Liver (tissue), 9 donors: ENCODE data around the gene TFDP1. TPM values are rescaled to one million over a fixed set of nuclear protein-coding genes. Genes with fewer than 3 reads are reported as not detected.

ENCODE experiments used
- DNase-seq: peaks from one replicate; pipeline ENCODE4 v3.0.0-alpha.2; 2017; ENCODE audit warnings: low spot score
- H3K27ac ChIP-seq, 2 donors: one replicate each; pipeline ENCODE4 v1.7.0; 2013; ENCODE audit warnings: inconsistent platforms in 2 of 2, low read length in 2 of 2, control low read depth in 1 of 2, low read depth in 1 of 2, mild to moderate bottlenecking in 1 of 2
- H3K27me3 ChIP-seq, 4 donors: one replicate each; pipeline versions ENCODE4 v1.6.1 to v1.7.0; 2013; ENCODE audit warnings: low read length in 3 of 4, inconsistent platforms in 1 of 4, mild to moderate bottlenecking in 1 of 4, moderate library complexity in 1 of 4; ENCODE audit not compliant: control insufficient read depth in 4 of 4, insufficient read depth in 4 of 4
- H3K36me3 ChIP-seq, 4 donors: one replicate each; pipeline versions ENCODE4 v1.6.1 to v1.7.0; 2013; ENCODE audit warnings: low read length in 3 of 4, mild to moderate bottlenecking in 3 of 4, low read depth in 1 of 4, moderate library complexity in 1 of 4; ENCODE audit not compliant: control insufficient read depth in 4 of 4, insufficient read depth in 3 of 4
- H3K4me1 ChIP-seq, 4 donors: one replicate each; pipeline versions ENCODE4 v1.6.1 to v1.7.0; 2013; ENCODE audit warnings: low read length in 3 of 4, mild to moderate bottlenecking in 3 of 4, moderate library complexity in 1 of 4; ENCODE audit not compliant: control insufficient read depth in 4 of 4, insufficient read depth in 4 of 4
- H3K4me3 ChIP-seq, 3 donors: one replicate each; pipeline versions ENCODE4 v1.6.1 to v1.7.0; 2013; ENCODE audit warnings: low read length in 3 of 3, control low read depth in 1 of 3, low read depth in 1 of 3, mild to moderate bottlenecking in 1 of 3
- H3K9ac ChIP-seq, 2 donors: one replicate each; pipeline ENCODE4 v1.7.0; 2013; ENCODE audit warnings: low read length in 2 of 2, mild to moderate bottlenecking in 2 of 2, moderate library complexity in 2 of 2, control low read depth in 1 of 2, low read depth in 1 of 2
- H3K9me3 ChIP-seq, 4 donors: one replicate each; pipeline versions ENCODE4 v1.6.1 to v1.7.0; 2013; ENCODE audit warnings: low read length in 3 of 4; ENCODE audit not compliant: control insufficient read depth in 4 of 4
- EGR1 ChIP-seq, 2 donors: IDR thresholded peaks; 2 replicates each; pipeline ENCODE4 v1.6.1; 2016 to 2018; ENCODE audit warnings: antibody characterized with exemption in 2 of 2, low read depth in 2 of 2
- FOXA1 ChIP-seq: IDR thresholded peaks from 2 replicates; pipeline ENCODE4 v1.6.1; 2016; ENCODE audit warnings: antibody characterized with exemption
- GABPA ChIP-seq, 2 donors: IDR thresholded peaks in 1 of 2; conservative IDR thresholded peaks in 1 of 2; 2 replicates each; pipeline ENCODE4 v1.6.1; 2016; ENCODE audit warnings: antibody characterized with exemption in 2 of 2, mild to moderate bottlenecking in 1 of 2, moderate library complexity in 1 of 2
- HNF4A ChIP-seq, 2 donors: conservative IDR thresholded peaks; 2 replicates each; pipeline ENCODE4 v1.6.1; 2016; ENCODE audit warnings: antibody characterized with exemption in 2 of 2, mild to moderate bottlenecking in 2 of 2
- HNF4G ChIP-seq: IDR thresholded peaks from 2 replicates; pipeline ENCODE4 v1.6.1; 2016; ENCODE audit warnings: antibody characterized with exemption
- RAD21 ChIP-seq, 2 donors: IDR thresholded peaks; 2 replicates each; pipeline ENCODE4 v1.6.1; 2016; ENCODE audit warnings: antibody characterized with exemption in 2 of 2, mild to moderate bottlenecking in 2 of 2
- RXRA ChIP-seq, 2 donors: IDR thresholded peaks; 2 replicates each; pipeline ENCODE4 v1.6.1; 2017 to 2018; ENCODE audit warnings: antibody characterized with exemption in 2 of 2, mild to moderate bottlenecking in 1 of 2
- SP1 ChIP-seq: IDR thresholded peaks from 2 replicates; pipeline ENCODE4 v1.6.1; 2018; ENCODE audit warnings: antibody characterized with exemption, mild to moderate bottlenecking
- TAF1 ChIP-seq: conservative IDR thresholded peaks from 2 replicates; pipeline ENCODE4 v1.6.1; 2016; ENCODE audit warnings: antibody characterized with exemption, mild to moderate bottlenecking
- YY1 ChIP-seq: IDR thresholded peaks from 2 replicates; pipeline ENCODE4 v1.6.1; 2016; ENCODE audit warnings: antibody characterized with exemption, mild to moderate bottlenecking
- WGBS: extraction: QIAGEN DNeasy Blood & Tissue Kit; methylation state at CpG from one replicate; pipeline ENCODE4 v1.1.7; 2013; 5-methylcytosine and 5-hydroxymethylcytosine counted together
- polyA plus RNA-seq, 2 donors: library from polyadenylated mRNA; stranded (reverse) in 1 of 2; unstranded in 1 of 2; fragments of 200-250 nt in 1 of 2; fragments of >200 nt in 1 of 2; fragmentation: Nextera tagmentation in 1 of 2; extraction: Ambion mirVana in 1 of 2; gene quantifications; one replicate each; pipeline versions ENCODE4 v1.2.1 to v1.2.3, GENCODE V29; 2013 to 2015
- total RNA-seq, 2 donors: library from RNA; depleted of rRNA; stranded (reverse); fragments of >200 nt; gene quantifications; one replicate each; pipeline ENCODE4 v1.2.3, GENCODE V29; 2014
- TF ChIP-seq, protein P1 (sequence below): IDR thresholded peaks from 2 replicates; pipeline ENCODE4 v1.6.1; 2016; ENCODE audit warnings: antibody characterized with exemption, mild to moderate bottlenecking
- TF ChIP-seq, protein P2 (sequence below): IDR thresholded peaks from 2 replicates; pipeline ENCODE4 v1.6.1; 2016; ENCODE audit warnings: antibody characterized with exemption
- TF ChIP-seq, protein P3 (sequence below): IDR thresholded peaks from 2 replicates; pipeline ENCODE4 v1.6.1; 2016; ENCODE audit warnings: antibody characterized with exemption
- TF ChIP-seq, protein P4 (sequence below): IDR thresholded peaks from 2 replicates; pipeline ENCODE4 v1.6.1; 2016; ENCODE audit warnings: antibody characterized with exemption
- TF ChIP-seq, protein P5 (sequence below): fragments of 150-350 bp; IDR thresholded peaks from 2 replicates; pipeline ENCODE4 v1.5.1; 2017; ENCODE audit warnings: improper control_type of control experiment, low read depth, low read length; ENCODE audit not compliant: missing input control
- donor health status: healthy.
- donor health status: healthy.
- donor health status: healthy.
- donor health status: healthy.
- donor health status: healthy.

The TFDP1 gene
- total and polyA plus RNA-seq, 4 donors, result 9.9 to 140 (median 17.8) TPM

DNA sequence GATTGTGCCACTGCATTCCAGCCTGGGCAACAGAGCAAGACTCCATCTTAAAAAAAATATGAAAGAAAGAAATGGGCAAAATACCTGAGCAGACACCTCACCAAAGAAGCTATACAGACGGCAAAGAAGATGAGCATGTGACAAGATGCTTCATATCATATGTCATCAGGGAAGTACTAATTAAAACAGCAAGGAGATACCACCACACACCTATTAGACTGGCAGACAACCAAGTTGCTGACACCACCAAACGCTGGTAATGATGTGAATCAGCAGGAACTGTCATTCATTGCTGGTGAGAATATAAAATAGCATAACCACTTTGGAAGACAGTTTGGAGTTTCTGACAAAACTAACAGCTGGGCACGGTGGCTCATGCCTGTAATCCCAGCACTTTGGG, 11.5 kb upstream of the TFDP1 start:
- peaks cover 0 to 4% (median 0%) of the 10 kb centered on the region in 4 donors for H3K4me1 ChIP-seq
- peaks cover 0 to 5% (median 4%) of the 10 kb centered on the region in 4 donors for H3K9me3 ChIP-seq
- no peak overlapping the region for H3K4me3 ChIP-seq
- WGBS, result 86% methylated on average over 3 of the region's 3 CpGs
- H3K36me3 ChIP-seq, result no peaks in the 10 kb centered on the region
- TF ChIP-seq, protein P1, sequence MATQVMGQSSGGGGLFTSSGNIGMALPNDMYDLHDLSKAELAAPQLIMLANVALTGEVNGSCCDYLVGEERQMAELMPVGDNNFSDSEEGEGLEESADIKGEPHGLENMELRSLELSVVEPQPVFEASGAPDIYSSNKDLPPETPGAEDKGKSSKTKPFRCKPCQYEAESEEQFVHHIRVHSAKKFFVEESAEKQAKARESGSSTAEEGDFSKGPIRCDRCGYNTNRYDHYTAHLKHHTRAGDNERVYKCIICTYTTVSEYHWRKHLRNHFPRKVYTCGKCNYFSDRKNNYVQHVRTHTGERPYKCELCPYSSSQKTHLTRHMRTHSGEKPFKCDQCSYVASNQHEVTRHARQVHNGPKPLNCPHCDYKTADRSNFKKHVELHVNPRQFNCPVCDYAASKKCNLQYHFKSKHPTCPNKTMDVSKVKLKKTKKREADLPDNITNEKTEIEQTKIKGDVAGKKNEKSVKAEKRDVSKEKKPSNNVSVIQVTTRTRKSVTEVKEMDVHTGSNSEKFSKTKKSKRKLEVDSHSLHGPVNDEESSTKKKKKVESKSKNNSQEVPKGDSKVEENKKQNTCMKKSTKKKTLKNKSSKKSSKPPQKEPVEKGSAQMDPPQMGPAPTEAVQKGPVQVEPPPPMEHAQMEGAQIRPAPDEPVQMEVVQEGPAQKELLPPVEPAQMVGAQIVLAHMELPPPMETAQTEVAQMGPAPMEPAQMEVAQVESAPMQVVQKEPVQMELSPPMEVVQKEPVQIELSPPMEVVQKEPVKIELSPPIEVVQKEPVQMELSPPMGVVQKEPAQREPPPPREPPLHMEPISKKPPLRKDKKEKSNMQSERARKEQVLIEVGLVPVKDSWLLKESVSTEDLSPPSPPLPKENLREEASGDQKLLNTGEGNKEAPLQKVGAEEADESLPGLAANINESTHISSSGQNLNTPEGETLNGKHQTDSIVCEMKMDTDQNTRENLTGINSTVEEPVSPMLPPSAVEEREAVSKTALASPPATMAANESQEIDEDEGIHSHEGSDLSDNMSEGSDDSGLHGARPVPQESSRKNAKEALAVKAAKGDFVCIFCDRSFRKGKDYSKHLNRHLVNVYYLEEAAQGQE, result no peak
- no peak overlapping the region for H3K27ac ChIP-seq
- no peak for DNase-seq
- H3K9ac ChIP-seq, result no peak overlapping the region
- H3K27me3 ChIP-seq, result no peaks in the 10 kb centered on the region

DNA sequence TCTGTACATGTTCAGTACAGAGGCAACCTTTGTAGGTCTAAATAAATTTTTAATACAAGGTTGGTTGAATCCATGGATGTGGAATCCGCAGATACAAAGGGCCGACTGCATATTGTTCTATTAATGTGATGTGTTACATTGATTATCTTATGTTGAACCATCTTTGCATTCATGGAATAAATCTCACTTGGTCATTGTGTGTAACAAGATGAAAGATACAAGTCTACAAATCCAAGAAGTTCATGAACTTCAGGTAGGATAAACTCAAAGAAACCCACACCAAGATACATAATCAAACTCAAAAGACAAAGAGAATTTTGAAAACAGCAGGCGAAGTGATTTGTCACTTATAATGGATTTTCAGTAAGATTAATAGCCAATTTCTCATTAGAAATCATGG, 8.0 kb upstream of the TFDP1 start:
- Histone ChIP-seq H3K9me3 (peaks cover 0 to 5% (median 4%) of the 10 kb centered on the region in 4 donors), H3K27me3 (no peaks in the 10 kb centered on the region), H3K27ac (no peak overlapping the region), H3K4me3 (no peak overlapping the region), H3K4me1 (peaks cover 0 to 4% (median 0%) of the 10 kb centered on the region in 4 donors), H3K36me3 (no peaks in the 10 kb centered on the region), H3K9ac (no peak overlapping the region)
- no peak for DNase-seq
- WGBS, result 75% methylated on average over 3 of the region's 3 CpGs
- TF ChIP-seq, protein P2, sequence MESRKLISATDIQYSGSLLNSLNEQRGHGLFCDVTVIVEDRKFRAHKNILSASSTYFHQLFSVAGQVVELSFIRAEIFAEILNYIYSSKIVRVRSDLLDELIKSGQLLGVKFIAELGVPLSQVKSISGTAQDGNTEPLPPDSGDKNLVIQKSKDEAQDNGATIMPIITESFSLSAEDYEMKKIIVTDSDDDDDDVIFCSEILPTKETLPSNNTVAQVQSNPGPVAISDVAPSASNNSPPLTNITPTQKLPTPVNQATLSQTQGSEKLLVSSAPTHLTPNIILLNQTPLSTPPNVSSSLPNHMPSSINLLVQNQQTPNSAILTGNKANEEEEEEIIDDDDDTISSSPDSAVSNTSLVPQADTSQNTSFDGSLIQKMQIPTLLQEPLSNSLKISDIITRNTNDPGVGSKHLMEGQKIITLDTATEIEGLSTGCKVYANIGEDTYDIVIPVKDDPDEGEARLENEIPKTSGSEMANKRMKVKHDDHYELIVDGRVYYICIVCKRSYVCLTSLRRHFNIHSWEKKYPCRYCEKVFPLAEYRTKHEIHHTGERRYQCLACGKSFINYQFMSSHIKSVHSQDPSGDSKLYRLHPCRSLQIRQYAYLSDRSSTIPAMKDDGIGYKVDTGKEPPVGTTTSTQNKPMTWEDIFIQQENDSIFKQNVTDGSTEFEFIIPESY, result no peak
- no peak for TF ChIP-seq TAF1
- TF ChIP-seq, protein P1, result no peak
- no peak for TF ChIP-seq HNF4G
- TF ChIP-seq YY1, result no peak
- TF ChIP-seq GABPA (IDR thresholded peaks at IDR 0.05 in 1 of 2, conservative IDR thresholded peaks at IDR 0.05 in 1 of 2), result no peak
- TF ChIP-seq, protein P3, sequence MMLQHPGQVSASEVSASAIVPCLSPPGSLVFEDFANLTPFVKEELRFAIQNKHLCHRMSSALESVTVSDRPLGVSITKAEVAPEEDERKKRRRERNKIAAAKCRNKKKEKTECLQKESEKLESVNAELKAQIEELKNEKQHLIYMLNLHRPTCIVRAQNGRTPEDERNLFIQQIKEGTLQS, result no peak
- no peak for TF ChIP-seq HNF4A (conservative IDR thresholded peaks at IDR 0.05)
- no peak for TF ChIP-seq EGR1 (IDR thresholded peaks at IDR 0.05; ENCODE audit: low read depth in 2 of 2)
- TF ChIP-seq SP1, result no peak
- TF ChIP-seq, protein P4, sequence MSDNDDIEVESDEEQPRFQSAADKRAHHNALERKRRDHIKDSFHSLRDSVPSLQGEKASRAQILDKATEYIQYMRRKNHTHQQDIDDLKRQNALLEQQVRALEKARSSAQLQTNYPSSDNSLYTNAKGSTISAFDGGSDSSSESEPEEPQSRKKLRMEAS, result no peak
- no peak for TF ChIP-seq FOXA1
- no peak for TF ChIP-seq RAD21 (IDR thresholded peaks at IDR 0.05)
- TF ChIP-seq, protein P5, sequence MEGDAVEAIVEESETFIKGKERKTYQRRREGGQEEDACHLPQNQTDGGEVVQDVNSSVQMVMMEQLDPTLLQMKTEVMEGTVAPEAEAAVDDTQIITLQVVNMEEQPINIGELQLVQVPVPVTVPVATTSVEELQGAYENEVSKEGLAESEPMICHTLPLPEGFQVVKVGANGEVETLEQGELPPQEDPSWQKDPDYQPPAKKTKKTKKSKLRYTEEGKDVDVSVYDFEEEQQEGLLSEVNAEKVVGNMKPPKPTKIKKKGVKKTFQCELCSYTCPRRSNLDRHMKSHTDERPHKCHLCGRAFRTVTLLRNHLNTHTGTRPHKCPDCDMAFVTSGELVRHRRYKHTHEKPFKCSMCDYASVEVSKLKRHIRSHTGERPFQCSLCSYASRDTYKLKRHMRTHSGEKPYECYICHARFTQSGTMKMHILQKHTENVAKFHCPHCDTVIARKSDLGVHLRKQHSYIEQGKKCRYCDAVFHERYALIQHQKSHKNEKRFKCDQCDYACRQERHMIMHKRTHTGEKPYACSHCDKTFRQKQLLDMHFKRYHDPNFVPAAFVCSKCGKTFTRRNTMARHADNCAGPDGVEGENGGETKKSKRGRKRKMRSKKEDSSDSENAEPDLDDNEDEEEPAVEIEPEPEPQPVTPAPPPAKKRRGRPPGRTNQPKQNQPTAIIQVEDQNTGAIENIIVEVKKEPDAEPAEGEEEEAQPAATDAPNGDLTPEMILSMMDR, result no peak
- TF ChIP-seq RXRA (IDR thresholded peaks at IDR 0.05), result no peak
